Measurements from ENCODE around the gene MAGEA4. TPM values are rescaled to one million over a fixed set of nuclear protein-coding genes. Genes with fewer than 3 reads are reported as not detected.

The MAGEA4 gene
- total and polyA plus RNA-seq, 2 of the 8 experiments (the other 6 are each of a cell fraction or from before 2014, with no cell fraction given): 0.45 to 0.67 TPM

GRCh38 chrX:151973060-151973661 is 60.5 kb downstream of the MAGEA4 start:
- H3K4me3 ChIP-seq (ENCODE audit: extremely low read depth in 1 of 4, insufficient read depth in 2 of 4, low read depth in 3 of 4, low read length in 4 of 4): peak overlapping the region in 1 of 4 experiments; percentile 57; a peak in 3 of 8 replicates
- H3K4me1 ChIP-seq (replicated peaks in 1 of 4; ENCODE audit: control insufficient read depth in 3 of 4, insufficient read depth in 4 of 4, low read length in 3 of 4): peaks cover 0 to 8% (median 2%) of the 10 kb centered on the region in 4 experiments; a peak in 2 of 7 replicates
- no peak overlapping the region for H2AFZ ChIP-seq (ENCODE audit: low read length)
- H2BK12ac ChIP-seq (ENCODE audit: low read depth, low read length): no peak overlapping the region
- no peak overlapping the region; the same call in 1 of the 2 replicates for H3K18ac ChIP-seq (ENCODE audit: extremely low read depth, low read length)
- no peak overlapping the region for H3K27ac ChIP-seq (ENCODE audit: low read depth, low read length)
- no peak for FAIRE-seq
- no peaks in the 10 kb centered on the region for H3K79me2 ChIP-seq (ENCODE audit: control insufficient read depth in 1 of 2, insufficient read depth in 2 of 2, low read length in 2 of 2)
- no peaks in the 10 kb centered on the region for H3K23me2 ChIP-seq (ENCODE audit: low read depth, low read length)
- H3K14ac ChIP-seq (ENCODE audit: insufficient read length): no peak overlapping the region
- no peaks in the 10 kb centered on the region for H3K9me3 ChIP-seq (ENCODE audit: insufficient read depth in 2 of 2, low read depth in 1 of 2, low read length in 1 of 2)
- peak overlapping the region in 1 of 2 experiments; percentile 74; a peak in 3 of 4 replicates for H3K4me2 ChIP-seq (ENCODE audit: insufficient read depth in 1 of 2, low read depth in 2 of 2, low read length in 2 of 2)
- no peak overlapping the region for H2BK20ac ChIP-seq (ENCODE audit: low read length)
- no peak overlapping the region for H2BK120ac ChIP-seq (replicated peaks; ENCODE audit: low read depth, low read length)
- no peak overlapping the region for H4K5ac ChIP-seq (ENCODE audit: insufficient read length, low read depth, low read length)
- peaks cover 0 to 3% (median 0%) of the 10 kb centered on the region in 4 experiments; a peak in 2 of 8 replicates for H3K36me3 ChIP-seq (ENCODE audit: control insufficient read depth in 2 of 4, insufficient read depth in 4 of 4, low read length in 3 of 4)
- H3K79me1 ChIP-seq (ENCODE audit: low read depth, low read length): no peaks in the 10 kb centered on the region
- WGBS, 2 experiments (ENCODE audit: extremely low coverage in 1 of 2, insufficient coverage in 1 of 2, insufficient read length in 1 of 2, insufficient replicate concordance in 2 of 2, low coverage in 1 of 2, low lambda C conversion rate in 2 of 2, missing lambda C conversion rate in 1 of 2): 76% methylated on average over 2 of the region's 4 CpGs; no CpG with 5 or more reads in 1 of the 2 experiments
- no peak for TF ChIP-seq BCL11A (IDR thresholded peaks at IDR 0.05; ENCODE audit: low read depth in 2 of 2, low read length in 2 of 2)
- TF ChIP-seq BACH1 (IDR thresholded peaks at IDR 0.05; ENCODE audit: low read length): no peak
- H2BK15ac ChIP-seq (ENCODE audit: low read length): no peak overlapping the region
- DNase-seq (ENCODE audit: low read depth in 1 of 2, low spot score in 2 of 2): no peak
- CTCF ChIA-PET (ENCODE audit: partially characterized antibody): interaction anchor here (1.0 to 2.5 kb wide), 3 partner anchors 60 to 668 kb away, joined by 3 to 6 read pairs (median 4); partner anchors contain the start of gene MAGEA4
- no peak overlapping the region for H4K8ac ChIP-seq (ENCODE audit: extremely low read depth, insufficient read depth, low read length)
- no peak overlapping the region for H2BK5ac ChIP-seq (ENCODE audit: low read depth, low read length)
- no peak overlapping the region for H3K4ac ChIP-seq (replicated peaks; ENCODE audit: insufficient read length, low read depth, low read length)
- H3K23ac ChIP-seq (ENCODE audit: insufficient read length): no peak overlapping the region
- no peaks in the 10 kb centered on the region for H4K20me1 ChIP-seq (replicated peaks in 1 of 2; ENCODE audit: control insufficient read depth in 1 of 2, insufficient read depth in 2 of 2, low read length in 2 of 2)
- H3K27me3 ChIP-seq (replicated peaks in 1 of 4; ENCODE audit: control insufficient read depth in 3 of 4, extremely low read depth in 1 of 4, insufficient read depth in 3 of 4, low read length in 3 of 4): peaks cover 3 to 27% (median 9%) of the 10 kb centered on the region in 4 experiments; a peak in 6 of 7 replicates
- POLR2A ChIA-PET (ENCODE audit: partially characterized antibody): no interaction called here
- no peak overlapping the region for H4K91ac ChIP-seq (replicated peaks; ENCODE audit: insufficient read length, low read length)
- H2AK5ac ChIP-seq (ENCODE audit: low read depth, low read length): no peak overlapping the region
- H3K9ac ChIP-seq (replicated peaks in 1 of 4; ENCODE audit: extremely low read depth in 1 of 4, low read depth in 3 of 4, low read length in 3 of 4): no peak overlapping the region
- no peak overlapping the region for H3K56ac ChIP-seq (replicated peaks; ENCODE audit: insufficient read length, low read depth, low read length)
